Measurements from ENCODE around the gene ZSWIM5.
"Not testable (repeated sequence)": the region's sequence is repeated elsewhere in the genome, so short reads cannot be mapped to it uniquely, and the experiment has no call there.

GRCh38 chr1:45167947-45168346, 38.5 kb downstream of the ZSWIM5 start:
- not testable (repeated sequence) for TF ChIP-seq CTCF (optimal IDR thresholded peaks at IDR 0.05 in 1 of 3, IDR thresholded peaks at IDR 0.05 in 1 of 3, conservative IDR thresholded peaks at IDR 0.05 in 1 of 3; ENCODE audit: extremely low read depth in 1 of 3, insufficient read depth in 2 of 3, low read length in 3 of 3); EZH2 (IDR thresholded peaks at IDR 0.05; ENCODE audit: low read length)

Data from keratinocyte (primary cell).